ENCODE results near the gene LACRT. TPM values are rescaled to one million over a fixed set of nuclear protein-coding genes. Genes with fewer than 3 reads are reported as not detected.

LACRT gene
- total RNA-seq, 2 donors from 2014 or later: not detected

- ATAC-seq (no peak), DNase-seq (no peak)
- peaks cover 4% of the 10 kb centered on the region for H3K4me1 Mint-ChIP-seq
- H3K9me3 ChIP-seq (ENCODE audit: control insufficient read depth, low read length, poor library complexity, severe bottlenecking): no peaks in the 10 kb centered on the region
- no peak overlapping the region for H3K4me3 Mint-ChIP-seq
- H3K27ac Mint-ChIP-seq: no peak overlapping the region
- H3K27me3 Mint-ChIP-seq: peaks cover 49% of the 10 kb centered on the region
- H3K36me3 Mint-ChIP-seq (ENCODE audit: low read depth): peaks cover 3% of the 10 kb centered on the region
Observed at GRCh38 chr12:54627304-54627703, 7.4 kb downstream of the LACRT start.

DNA sequence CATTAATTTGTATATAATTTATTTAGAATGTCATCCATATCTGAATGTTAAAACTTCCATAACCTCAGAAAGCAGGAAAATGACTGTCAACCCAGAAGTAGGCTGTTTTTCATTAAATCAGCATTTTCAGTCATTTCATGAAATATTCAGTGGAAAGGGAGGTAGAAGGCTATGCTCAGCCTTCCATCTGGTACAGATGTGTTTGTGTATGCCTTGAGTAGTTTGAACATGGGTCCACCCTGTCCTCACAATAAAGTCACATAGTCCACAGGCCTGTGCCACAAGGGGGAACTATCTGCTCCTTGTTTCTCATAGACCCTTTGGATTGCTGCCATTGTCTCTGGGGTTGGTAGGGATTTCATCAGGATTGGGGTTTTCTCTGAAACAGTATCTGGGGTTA is 9.1 kb downstream of the LACRT start:
- ATAC-seq (no peak), DNase-seq (no peak)
- no peaks in the 10 kb centered on the region for H3K9me3 ChIP-seq (ENCODE audit: control insufficient read depth, low read length, poor library complexity, severe bottlenecking)
- Mint-ChIP-seq H3K4me3 (no peak overlapping the region), H3K4me1 (peaks cover 2% of the 10 kb centered on the region), H3K27me3 (peaks cover 58% of the 10 kb centered on the region), H3K36me3 (ENCODE audit: low read depth) (no peaks in the 10 kb centered on the region), H3K27ac (no peak overlapping the region)

GRCh38 chr12:54624315-54625279 is 10.1 kb downstream of the LACRT start:
- Mint-ChIP-seq H3K27me3 (peaks cover 50% of the 10 kb centered on the region), H3K4me1 (peaks cover 2% of the 10 kb centered on the region), H3K27ac (no peak overlapping the region), H3K4me3 (no peak overlapping the region), H3K36me3 (ENCODE audit: low read depth) (no peaks in the 10 kb centered on the region)
- ATAC-seq: no peak
- no peaks in the 10 kb centered on the region for H3K9me3 ChIP-seq (ENCODE audit: control insufficient read depth, low read length, poor library complexity, severe bottlenecking)
- DNase-seq: no peak

DNA sequence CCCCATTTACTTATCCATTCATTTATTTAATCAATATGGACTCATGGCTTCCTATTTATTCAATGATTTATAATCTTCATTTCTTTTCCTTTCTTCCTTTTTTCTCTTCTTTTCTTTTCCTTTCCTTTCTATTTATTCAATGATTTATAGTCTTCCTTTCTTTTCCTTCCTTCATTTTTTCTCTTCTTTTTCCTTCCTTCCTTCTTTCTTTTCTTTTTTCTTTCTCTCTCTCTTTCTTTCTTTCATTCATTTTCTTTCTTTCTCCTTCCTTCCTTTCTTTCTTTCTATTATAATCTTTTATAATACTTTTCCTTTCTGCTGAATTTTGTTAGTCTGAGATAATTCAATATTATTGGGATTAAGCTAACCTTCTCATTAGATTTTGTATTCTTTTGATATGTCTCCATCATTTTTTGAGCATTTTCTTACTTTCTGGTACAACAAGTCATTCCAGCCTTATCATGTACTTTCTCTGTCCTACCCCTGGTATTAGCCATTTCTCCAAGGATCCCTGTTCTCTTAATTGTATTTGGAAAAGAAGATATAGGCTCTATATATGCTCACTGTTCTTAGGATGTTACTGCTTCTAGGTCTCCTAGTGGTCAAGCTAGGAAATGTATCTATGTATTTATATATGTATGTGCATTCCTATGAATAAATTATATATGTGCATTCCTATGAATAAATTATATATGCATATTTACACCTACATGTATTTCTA is 12.1 kb downstream of the LACRT start:
- no peaks in the 10 kb centered on the region for H3K9me3 ChIP-seq (ENCODE audit: control insufficient read depth, low read length, poor library complexity, severe bottlenecking)
- H3K36me3 Mint-ChIP-seq (ENCODE audit: low read depth): no peaks in the 10 kb centered on the region
- DNase-seq (no peak), ATAC-seq (no peak)
- no peak overlapping the region for H3K27ac Mint-ChIP-seq
- H3K27me3 Mint-ChIP-seq: peaks cover 49% of the 10 kb centered on the region
- H3K4me3 Mint-ChIP-seq: no peak overlapping the region
- H3K4me1 Mint-ChIP-seq: peaks cover 4% of the 10 kb centered on the region

GRCh38 chr12:54616933-54617680 is 17.6 kb downstream of the LACRT start:
- H3K9me3 ChIP-seq (ENCODE audit: control insufficient read depth, low read length, poor library complexity, severe bottlenecking): no peaks in the 10 kb centered on the region
- peaks cover 10% of the 10 kb centered on the region for H3K4me1 Mint-ChIP-seq
- peaks cover 2% of the 10 kb centered on the region for H3K36me3 Mint-ChIP-seq (ENCODE audit: low read depth)
- peaks cover 78% of the 10 kb centered on the region for H3K27me3 Mint-ChIP-seq
- ATAC-seq (no peak), DNase-seq (no peak)
- H3K27ac Mint-ChIP-seq: no peak overlapping the region
- no peak overlapping the region for H3K4me3 Mint-ChIP-seq

- Mint-ChIP-seq H3K4me1 (peaks cover 7% of the 10 kb centered on the region), H3K27me3 (peaks cover 85% of the 10 kb centered on the region), H3K27ac (no peak overlapping the region), H3K4me3 (no peak overlapping the region), H3K36me3 (ENCODE audit: low read depth) (peaks cover 8% of the 10 kb centered on the region)
- DNase-seq: no peak
- no peak for ATAC-seq
- no peaks in the 10 kb centered on the region for H3K9me3 ChIP-seq (ENCODE audit: control insufficient read depth, low read length, poor library complexity, severe bottlenecking)
Observed at GRCh38 chr12:54612225-54612750, 22.4 kb downstream of the LACRT start.

DNA sequence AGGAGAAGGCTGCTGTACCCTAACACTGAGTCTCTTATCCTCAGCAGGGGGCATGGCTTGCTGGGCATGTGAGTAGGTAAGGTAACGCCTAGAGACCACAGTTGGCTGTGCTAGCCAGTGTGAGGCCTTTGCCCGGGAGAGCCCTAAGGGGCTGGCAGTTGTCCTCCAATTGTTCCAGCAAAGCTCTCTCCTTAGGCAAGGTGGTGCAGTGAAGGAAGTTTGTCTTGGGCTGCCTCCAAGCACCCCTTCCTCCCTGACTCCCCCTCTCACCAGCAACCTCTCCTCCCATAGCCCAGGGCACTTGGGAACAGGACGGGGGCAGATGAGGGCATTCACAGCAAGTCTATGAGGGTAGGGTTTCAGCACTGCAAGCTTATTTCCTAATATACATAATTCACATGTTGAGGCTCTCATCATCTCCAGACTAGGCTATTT is 23.0 kb downstream of the LACRT start:
- Mint-ChIP-seq H3K4me3 (no peak overlapping the region), H3K36me3 (ENCODE audit: low read depth) (peaks cover 8% of the 10 kb centered on the region), H3K4me1 (peaks cover 2% of the 10 kb centered on the region), H3K27me3 (peaks cover 85% of the 10 kb centered on the region), H3K27ac (no peak overlapping the region)
- ATAC-seq (no peak), DNase-seq (no peak)
- no peaks in the 10 kb centered on the region for H3K9me3 ChIP-seq (ENCODE audit: control insufficient read depth, low read length, poor library complexity, severe bottlenecking)

GRCh38 chr12:54608769-54609168 is 25.9 kb downstream of the LACRT start:
- peaks cover 5% of the 10 kb centered on the region for H3K36me3 Mint-ChIP-seq (ENCODE audit: low read depth)
- H3K27ac Mint-ChIP-seq: no peak overlapping the region
- DNase-seq: no peak
- H3K9me3 ChIP-seq (ENCODE audit: control insufficient read depth, low read length, poor library complexity, severe bottlenecking): no peaks in the 10 kb centered on the region
- no peak for ATAC-seq
- peaks cover 58% of the 10 kb centered on the region for H3K27me3 Mint-ChIP-seq
- H3K4me3 Mint-ChIP-seq: no peak overlapping the region
- no peaks in the 10 kb centered on the region for H3K4me1 Mint-ChIP-seq

- H3K9me3 ChIP-seq (ENCODE audit: control insufficient read depth, low read length, poor library complexity, severe bottlenecking): no peaks in the 10 kb centered on the region
- no peak for DNase-seq
- H3K27ac Mint-ChIP-seq: no peak overlapping the region
- ATAC-seq: no peak
- peaks cover 5% of the 10 kb centered on the region for H3K36me3 Mint-ChIP-seq (ENCODE audit: low read depth)
- no peak overlapping the region for H3K4me3 Mint-ChIP-seq
- peaks cover 54% of the 10 kb centered on the region for H3K27me3 Mint-ChIP-seq
- H3K4me1 Mint-ChIP-seq: peaks cover 2% of the 10 kb centered on the region
Observed at GRCh38 chr12:54608156-54608555, 26.5 kb downstream of the LACRT start.

DNA sequence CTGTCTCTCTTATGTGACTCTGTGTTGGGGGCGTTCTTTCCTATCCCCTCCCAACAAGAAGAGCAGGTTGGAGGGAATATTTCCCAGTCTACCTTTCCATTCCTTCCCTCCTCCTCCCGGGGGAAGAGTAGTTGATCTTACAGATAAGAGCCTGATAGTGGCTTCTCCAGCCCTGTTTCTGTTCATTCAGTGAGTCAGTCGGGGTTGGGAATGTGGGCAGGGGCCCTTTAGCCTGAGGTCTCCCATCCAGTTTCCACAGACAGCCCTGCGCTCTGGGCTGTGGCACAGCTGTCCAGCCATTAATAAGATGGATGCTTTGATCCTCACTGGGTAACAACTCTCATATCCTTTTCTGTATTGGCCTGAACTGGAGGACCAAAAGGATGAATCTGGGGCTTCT is 28.1 kb downstream of the LACRT start:
- DNase-seq (no peak), ATAC-seq (no peak)
- no peak overlapping the region for H3K27ac Mint-ChIP-seq
- peaks cover 6% of the 10 kb centered on the region for H3K4me1 Mint-ChIP-seq
- no peaks in the 10 kb centered on the region for H3K9me3 ChIP-seq (ENCODE audit: control insufficient read depth, low read length, poor library complexity, severe bottlenecking)
- no peak overlapping the region for H3K4me3 Mint-ChIP-seq
- peaks cover 5% of the 10 kb centered on the region for H3K36me3 Mint-ChIP-seq (ENCODE audit: low read depth)
- H3K27me3 Mint-ChIP-seq: peaks cover 41% of the 10 kb centered on the region

GRCh38 chr12:54605138-54605970 is 29.3 kb downstream of the LACRT start:
- Mint-ChIP-seq H3K4me1 (peaks cover 9% of the 10 kb centered on the region), H3K4me3 (no peak overlapping the region), H3K27me3 (peaks cover 30% of the 10 kb centered on the region), H3K27ac (no peak overlapping the region), H3K36me3 (ENCODE audit: low read depth) (peaks cover 9% of the 10 kb centered on the region)
- ATAC-seq (no peak), DNase-seq (no peak)
- no peaks in the 10 kb centered on the region for H3K9me3 ChIP-seq (ENCODE audit: control insufficient read depth, low read length, poor library complexity, severe bottlenecking)

- ATAC-seq (no peak), DNase-seq (no peak)
- H3K9me3 ChIP-seq (ENCODE audit: control insufficient read depth, low read length, poor library complexity, severe bottlenecking): no peaks in the 10 kb centered on the region
- peaks cover 15% of the 10 kb centered on the region for H3K36me3 Mint-ChIP-seq (ENCODE audit: low read depth)
- peaks cover 36% of the 10 kb centered on the region for H3K27me3 Mint-ChIP-seq
- no peak overlapping the region for H3K27ac Mint-ChIP-seq
- peaks cover 11% of the 10 kb centered on the region for H3K4me1 Mint-ChIP-seq
- no peak overlapping the region for H3K4me3 Mint-ChIP-seq
Observed at GRCh38 chr12:54604436-54604835, 30.3 kb downstream of the LACRT start.
